HCT116 (cell line): ENCODE data around the gene TYK2. TPM values are rescaled to one million over a fixed set of nuclear protein-coding genes. Genes with fewer than 3 reads are reported as not detected.

Experiments used
- ATAC-seq: fragments of 200-7000 bp; cut with Tn5 transposase; 2 replicates; pipeline ENCODE4 v1.9.1; 2020; ENCODE audit warnings: mild to moderate bottlenecking, moderate library complexity
- BruUV-seq: library from RNA; stranded (reverse); fragments of 400-500 nt; replicated peaks from 2 replicates; lab custom pipeline; 2021; lab: Mats Ljungman, UMichigan
- CTCF ChIA-PET: fragments of 300-600 bp; sonication (Branson Sonifier 250); formaldehyde crosslinking; loops from one replicate; lab custom pipeline; 2021; ENCODE audit warnings: antibody characterized with exemption; lab: Charles Lee
- POLR2A ChIA-PET: fragments of 300-600, 350-600 bp; sonication (Branson Sonifier 250); formaldehyde crosslinking; loops from one replicate; lab custom pipeline; 2021; ENCODE audit warnings: antibody characterized with exemption; lab: Charles Lee
- RAD21 ChIA-PET, 2 experiments: fragments of 300-600 bp; sonication (Branson Sonifier 250); formaldehyde crosslinking; loops; one replicate each; lab custom pipeline; 2023; ENCODE audit warnings: low total read pairs in 2 of 2; ENCODE audit not compliant: uncharacterized antibody in 2 of 2, unreplicated experiment in 2 of 2, low non-redundant PET in 1 of 2; lab: Charles Lee
- DNase-seq: peaks from one replicate; pipeline ENCODE4 v3.0.0-alpha.2; 2010; ENCODE audit warnings: low read depth, low spot score
- H2AFZ ChIP-seq: fragments of 200-600 bp; shearing (Covaris generic), sonication (generic); 2 replicates; pipeline ENCODE4 v1.6.1; 2017; ENCODE audit warnings: low read depth, mixed run types, mixed read lengths, antibody characterized with exemption, low read length; ENCODE audit not compliant: poor library complexity, severe bottlenecking
- H3K27ac ChIP-seq: 2 replicates; pipeline ENCODE4 v1.5.1; 2012; ENCODE audit warnings: low read depth, low read length
- H3K27me3 ChIP-seq: fragments of 200-600 bp; sonication (generic); 2 replicates; pipeline ENCODE4 v1.6.1; 2016; ENCODE audit warnings: mixed run types, low read length, mixed read lengths; ENCODE audit not compliant: insufficient read depth
- H3K36me3 ChIP-seq, 2 experiments: fragments of 200-500 bp in 1 of 2; fragments of 200-600 bp in 1 of 2; sonication (Bioruptor generic) in 1 of 2; sonication (generic) in 1 of 2; 2 replicates each; pipeline versions ENCODE4 v1.5.1 to v1.6.1; 2014 to 2016; ENCODE audit warnings: low read length in 2 of 2, inconsistent platforms in 1 of 2, mixed read lengths in 1 of 2, mixed run types in 1 of 2; ENCODE audit not compliant: insufficient read depth in 2 of 2, control insufficient read depth in 1 of 2
- H3K4me1 ChIP-seq, 2 experiments: fragments of 200-600 bp in 1 of 2; sonication (generic) in 1 of 2; 2 replicates each; pipeline versions ENCODE4 v1.5.1 to v1.6.1; 2012 to 2017; ENCODE audit warnings: low read length in 2 of 2, inconsistent platforms in 1 of 2, mild to moderate bottlenecking in 1 of 2, mixed read lengths in 1 of 2, mixed run types in 1 of 2, moderate library complexity in 1 of 2; ENCODE audit not compliant: insufficient read depth in 2 of 2, control insufficient read depth in 1 of 2
- H3K4me2 ChIP-seq: fragments of 200-600 bp; sonication (generic); 2 replicates; pipeline ENCODE4 v1.6.1; 2017; ENCODE audit warnings: mixed run types, low read length, mixed read lengths
- H3K4me3 ChIP-seq, 2 experiments: fragments of 200-600 bp in 1 of 2; sonication (generic) in 1 of 2; replicated peaks in 1 of 2; 2 replicates each; pipeline ENCODE4 v1.5.1; 2011 to 2016; ENCODE audit warnings: low read length in 2 of 2, control low read depth in 1 of 2, low read depth in 1 of 2, mild to moderate bottlenecking in 1 of 2, mixed read lengths in 1 of 2, mixed run types in 1 of 2
- H3K79me2 ChIP-seq: fragments of 200-600 bp; sonication (generic); 2 replicates; pipeline ENCODE4 v1.6.1; 2017; ENCODE audit warnings: mild to moderate bottlenecking, mixed run types, low read length, moderate library complexity, mixed read lengths; ENCODE audit not compliant: insufficient read depth
- H3K9ac ChIP-seq: fragments of 200-600 bp; sonication (generic); 2 replicates; pipeline ENCODE4 v1.6.1; 2016; ENCODE audit warnings: low read length, mixed read lengths
- H3K9me2 ChIP-seq: fragments of 200-600 bp; sonication (generic), shearing (Covaris generic); 2 replicates; pipeline ENCODE4 v1.6.1; 2017; ENCODE audit warnings: mixed run types, mild to moderate bottlenecking, moderate library complexity; ENCODE audit not compliant: insufficient read depth
- H3K9me3 ChIP-seq, 2 experiments: fragments of 200-500 bp in 1 of 2; fragments of 200-600 bp in 1 of 2; sonication (Bioruptor generic) in 1 of 2; sonication (generic) in 1 of 2; 2 replicates each; pipeline ENCODE4 v1.6.1; 2014 to 2017; ENCODE audit warnings: low read length in 2 of 2, mixed read lengths in 2 of 2, inconsistent platforms in 1 of 2, low read depth in 1 of 2, mild to moderate bottlenecking in 1 of 2, mixed run types in 1 of 2, moderate library complexity in 1 of 2; ENCODE audit not compliant: control insufficient read depth in 1 of 2, insufficient read depth in 1 of 2
- H4K20me1 ChIP-seq: fragments of 200-600 bp; sonication (generic), shearing (Covaris generic); 2 replicates; pipeline ENCODE4 v1.6.1; 2017; ENCODE audit warnings: mixed run types, mild to moderate bottlenecking, moderate library complexity; ENCODE audit not compliant: insufficient read depth
- ATF3 ChIP-seq: IDR thresholded peaks from 2 replicates; pipeline ENCODE4 v1.6.1; 2012
- EZH2 ChIP-seq: fragments of 200-600 bp; sonication (generic); IDR thresholded peaks from 2 replicates; pipeline ENCODE4 v1.6.1; 2017; ENCODE audit warnings: antibody characterized with exemption, mixed run types
- FOSL1 ChIP-seq: IDR thresholded peaks from 2 replicates; pipeline ENCODE4 v1.6.1; 2012; ENCODE audit warnings: low read depth
- JUND ChIP-seq: IDR thresholded peaks from 2 replicates; pipeline ENCODE4 v1.6.1; 2012
- POLR2A ChIP-seq: IDR thresholded peaks from 2 replicates; pipeline ENCODE4 v1.7.0; 2011; ENCODE audit warnings: borderline replicate concordance; ENCODE audit not compliant: insufficient read depth, insufficient read length; ENCODE audit errors: extremely low read depth
- TCF7L2 ChIP-seq: IDR thresholded peaks from 2 replicates; pipeline ENCODE4 v1.7.0; 2011; ENCODE audit warnings: borderline replicate concordance, inconsistent platforms; ENCODE audit not compliant: insufficient read depth, insufficient read length; ENCODE audit errors: extremely low read depth
- ZBTB33 ChIP-seq: IDR thresholded peaks from 2 replicates; pipeline ENCODE4 v1.6.1; 2011; ENCODE audit warnings: mild to moderate bottlenecking, low read length, moderate library complexity; ENCODE audit not compliant: insufficient replicate concordance; ENCODE audit errors: extremely low read depth
- ZFX ChIP-seq: fragments of 450-650 bp; IDR thresholded peaks from 2 replicates; pipeline ENCODE4 v1.6.1; 2017
- ZNF274 ChIP-seq: fragments of 200-500 bp; sonication (Bioruptor generic); IDR thresholded peaks from 2 replicates; pipeline ENCODE4 v1.6.1; 2014; ENCODE audit warnings: mild to moderate bottlenecking, low read depth, low read length, inconsistent platforms
- intact Hi-C: fragments of 100-400 bp; cut with micrococcal nuclease; formaldehyde crosslinking; loops from 2 replicates; pipeline ENCODE4 v1.10.0; 2022
- total RNA-seq: library from RNA; stranded (reverse); gene quantifications from one replicate; pipeline ENCODE4 v1.2.1, GENCODE V29; 2021; ENCODE audit not compliant: unreplicated experiment

Gene TYK2
- total RNA-seq, 1 experiment from 2014 or later, result 110 TPM

- ChIA-PET CTCF (interaction anchor here (1.4 kb wide), 1 partner anchor 86 kb away, joined by 3 read pairs; no protein-coding TSS in a partner anchor), POLR2A (interaction anchor here (3.2 kb wide), 1 partner anchor 11 kb away, joined by 16 read pairs; the partner anchor contains the start of gene RAVER1), RAD21 (no interaction called here)
- Histone ChIP-seq H3K27me3 (no peaks in the 10 kb centered on the region), H3K9me2 (no peaks in the 10 kb centered on the region), H3K79me2 (no peaks in the 10 kb centered on the region), H2AFZ (no peak overlapping the region), H3K9me3 (no peaks in the 10 kb centered on the region), H3K27ac (no peak overlapping the region), H3K4me2 (no peak overlapping the region), H4K20me1 (no peaks in the 10 kb centered on the region), H3K36me3 (no peaks in the 10 kb centered on the region), H3K9ac (no peak overlapping the region), H3K4me3 (no peak overlapping the region), H3K4me1 (peaks cover 0 to 14% of the 10 kb centered on the region in 2 experiments; a peak in 2 of 4 replicates)
- BruUV-seq, result no TSS peak
- ATAC-seq, result no peak
- TF ChIP-seq EZH2 (no peak), TCF7L2 (no peak), ZBTB33 (no peak), POLR2A (no peak), FOSL1 (no peak), ZFX (no peak), ZNF274 (no peak), JUND (no peak), ATF3 (no peak)
- no peak for DNase-seq
- intact Hi-C loops, result no loop called here
Observed at GRCh38 chr19:10344780-10345179, 35.6 kb downstream of the TYK2 start.
